ENCODE measurements around the gene ZNF787. TPM values are rescaled to one million over a fixed set of nuclear protein-coding genes. Genes with fewer than 3 reads are reported as not detected.

ZNF787 gene
- polyA plus RNA-seq, 1 of the 3 experiments (the other 2 are of a cell fraction) = 16.0 TPM

- no peak overlapping the region for H3K4me2 ChIP-seq
- H3F3A ChIP-seq (replicated peaks; ENCODE audit: insufficient read depth) = no peaks in the 10 kb centered on the region
- H4K20me1 ChIP-seq (ENCODE audit: insufficient read depth) = 0 out of 2 replicates have a peak, but pooled peaks cover 5% of the 10 kb centered on the region
- no peak overlapping the region for H2AFZ ChIP-seq (ENCODE audit: low read depth)
- H3K36me3 ChIP-seq (replicated peaks in 1 of 2; ENCODE audit: control insufficient read depth in 1 of 2, insufficient read depth in 2 of 2, low read length in 1 of 2) = peaks cover 3 to 23% of the 10 kb centered on the region in 2 experiments
- 89% methylated on average over 9 of the region's 10 CpGs for WGBS (ENCODE audit: low lambda C conversion rate)
- H3K27ac ChIP-seq (ENCODE audit: low read depth in 2 of 2, low read length in 1 of 2) = no peak overlapping the region
- H3K9me3 ChIP-seq = no peaks in the 10 kb centered on the region
- no peak overlapping the region for H3K9ac ChIP-seq
- CTCF ChIA-PET = interaction anchor here (0.7 to 1.9 kb wide), 5 partner anchors 9 to 108 kb away, joined by 3 to 8 read pairs (median 3); no protein-coding TSS in a partner anchor
- no peak overlapping the region for H3K4me3 ChIP-seq (ENCODE audit: low read depth in 2 of 2, low read length in 1 of 2)
- POLR2A ChIA-PET = interaction anchor here (0.6 kb wide), 1 partner anchor 107 kb away, joined by 4 read pairs; no protein-coding TSS in a partner anchor
- TF ChIP-seq, protein P1, sequence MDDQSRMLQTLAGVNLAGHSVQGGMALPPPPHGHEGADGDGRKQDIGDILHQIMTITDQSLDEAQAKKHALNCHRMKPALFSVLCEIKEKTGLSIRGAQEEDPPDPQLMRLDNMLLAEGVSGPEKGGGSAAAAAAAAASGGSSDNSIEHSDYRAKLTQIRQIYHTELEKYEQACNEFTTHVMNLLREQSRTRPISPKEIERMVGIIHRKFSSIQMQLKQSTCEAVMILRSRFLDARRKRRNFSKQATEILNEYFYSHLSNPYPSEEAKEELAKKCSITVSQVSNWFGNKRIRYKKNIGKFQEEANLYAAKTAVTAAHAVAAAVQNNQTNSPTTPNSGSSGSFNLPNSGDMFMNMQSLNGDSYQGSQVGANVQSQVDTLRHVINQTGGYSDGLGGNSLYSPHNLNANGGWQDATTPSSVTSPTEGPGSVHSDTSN (IDR thresholded peaks at IDR 0.05) = no peak
- TF ChIP-seq TCF12 (IDR thresholded peaks at IDR 0.05) (no peak), FOXJ3 (CRISPR knock-in tag; IDR thresholded peaks at IDR 0.05) (no peak), NRF1 (IDR thresholded peaks at IDR 0.05; ENCODE audit: low read depth, low read length) (no peak), GABPA (IDR thresholded peaks at IDR 0.05; ENCODE audit: low read depth) (no peak), RXRA (IDR thresholded peaks at IDR 0.05; ENCODE audit: borderline replicate concordance, low read depth) (no peak), RCOR1 (IDR thresholded peaks at IDR 0.05; ENCODE audit: low read length) (no peak), FOXM1 (IDR thresholded peaks at IDR 0.05; ENCODE audit: low read depth) (no peak), YY1 (IDR thresholded peaks at IDR 0.05; ENCODE audit: low read depth) (no peak), CHD2 (IDR thresholded peaks at IDR 0.05; ENCODE audit: low read length, partially characterized antibody) (no peak), SIN3A (IDR thresholded peaks at IDR 0.05; ENCODE audit: borderline replicate concordance, low read depth, low read length) (no peak), JUND (IDR thresholded peaks at IDR 0.05) (no peak), RAD21 (IDR thresholded peaks at IDR 0.05; ENCODE audit: low read length) (no peak), EP300 (IDR thresholded peaks at IDR 0.05; ENCODE audit: borderline replicate concordance in 1 of 2, low read depth in 1 of 2, low read length in 1 of 2) (no peak), EZH2phosphoT487 (IDR thresholded peaks at IDR 0.05; ENCODE audit: borderline replicate concordance, low read depth) (no peak)
- TF ChIP-seq, protein P2, sequence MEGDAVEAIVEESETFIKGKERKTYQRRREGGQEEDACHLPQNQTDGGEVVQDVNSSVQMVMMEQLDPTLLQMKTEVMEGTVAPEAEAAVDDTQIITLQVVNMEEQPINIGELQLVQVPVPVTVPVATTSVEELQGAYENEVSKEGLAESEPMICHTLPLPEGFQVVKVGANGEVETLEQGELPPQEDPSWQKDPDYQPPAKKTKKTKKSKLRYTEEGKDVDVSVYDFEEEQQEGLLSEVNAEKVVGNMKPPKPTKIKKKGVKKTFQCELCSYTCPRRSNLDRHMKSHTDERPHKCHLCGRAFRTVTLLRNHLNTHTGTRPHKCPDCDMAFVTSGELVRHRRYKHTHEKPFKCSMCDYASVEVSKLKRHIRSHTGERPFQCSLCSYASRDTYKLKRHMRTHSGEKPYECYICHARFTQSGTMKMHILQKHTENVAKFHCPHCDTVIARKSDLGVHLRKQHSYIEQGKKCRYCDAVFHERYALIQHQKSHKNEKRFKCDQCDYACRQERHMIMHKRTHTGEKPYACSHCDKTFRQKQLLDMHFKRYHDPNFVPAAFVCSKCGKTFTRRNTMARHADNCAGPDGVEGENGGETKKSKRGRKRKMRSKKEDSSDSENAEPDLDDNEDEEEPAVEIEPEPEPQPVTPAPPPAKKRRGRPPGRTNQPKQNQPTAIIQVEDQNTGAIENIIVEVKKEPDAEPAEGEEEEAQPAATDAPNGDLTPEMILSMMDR (IDR thresholded peaks at IDR 0.05) = no peak
- TF ChIP-seq, protein P3, sequence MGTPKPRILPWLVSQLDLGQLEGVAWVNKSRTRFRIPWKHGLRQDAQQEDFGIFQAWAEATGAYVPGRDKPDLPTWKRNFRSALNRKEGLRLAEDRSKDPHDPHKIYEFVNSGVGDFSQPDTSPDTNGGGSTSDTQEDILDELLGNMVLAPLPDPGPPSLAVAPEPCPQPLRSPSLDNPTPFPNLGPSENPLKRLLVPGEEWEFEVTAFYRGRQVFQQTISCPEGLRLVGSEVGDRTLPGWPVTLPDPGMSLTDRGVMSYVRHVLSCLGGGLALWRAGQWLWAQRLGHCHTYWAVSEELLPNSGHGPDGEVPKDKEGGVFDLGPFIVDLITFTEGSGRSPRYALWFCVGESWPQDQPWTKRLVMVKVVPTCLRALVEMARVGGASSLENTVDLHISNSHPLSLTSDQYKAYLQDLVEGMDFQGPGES (IDR thresholded peaks at IDR 0.05; ENCODE audit: low read depth, low read length) = no peak
- TF ChIP-seq, protein P4, sequence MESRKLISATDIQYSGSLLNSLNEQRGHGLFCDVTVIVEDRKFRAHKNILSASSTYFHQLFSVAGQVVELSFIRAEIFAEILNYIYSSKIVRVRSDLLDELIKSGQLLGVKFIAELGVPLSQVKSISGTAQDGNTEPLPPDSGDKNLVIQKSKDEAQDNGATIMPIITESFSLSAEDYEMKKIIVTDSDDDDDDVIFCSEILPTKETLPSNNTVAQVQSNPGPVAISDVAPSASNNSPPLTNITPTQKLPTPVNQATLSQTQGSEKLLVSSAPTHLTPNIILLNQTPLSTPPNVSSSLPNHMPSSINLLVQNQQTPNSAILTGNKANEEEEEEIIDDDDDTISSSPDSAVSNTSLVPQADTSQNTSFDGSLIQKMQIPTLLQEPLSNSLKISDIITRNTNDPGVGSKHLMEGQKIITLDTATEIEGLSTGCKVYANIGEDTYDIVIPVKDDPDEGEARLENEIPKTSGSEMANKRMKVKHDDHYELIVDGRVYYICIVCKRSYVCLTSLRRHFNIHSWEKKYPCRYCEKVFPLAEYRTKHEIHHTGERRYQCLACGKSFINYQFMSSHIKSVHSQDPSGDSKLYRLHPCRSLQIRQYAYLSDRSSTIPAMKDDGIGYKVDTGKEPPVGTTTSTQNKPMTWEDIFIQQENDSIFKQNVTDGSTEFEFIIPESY (IDR thresholded peaks at IDR 0.05; ENCODE audit: borderline replicate concordance, low read depth) = no peak
- TF ChIP-seq, protein P5, sequence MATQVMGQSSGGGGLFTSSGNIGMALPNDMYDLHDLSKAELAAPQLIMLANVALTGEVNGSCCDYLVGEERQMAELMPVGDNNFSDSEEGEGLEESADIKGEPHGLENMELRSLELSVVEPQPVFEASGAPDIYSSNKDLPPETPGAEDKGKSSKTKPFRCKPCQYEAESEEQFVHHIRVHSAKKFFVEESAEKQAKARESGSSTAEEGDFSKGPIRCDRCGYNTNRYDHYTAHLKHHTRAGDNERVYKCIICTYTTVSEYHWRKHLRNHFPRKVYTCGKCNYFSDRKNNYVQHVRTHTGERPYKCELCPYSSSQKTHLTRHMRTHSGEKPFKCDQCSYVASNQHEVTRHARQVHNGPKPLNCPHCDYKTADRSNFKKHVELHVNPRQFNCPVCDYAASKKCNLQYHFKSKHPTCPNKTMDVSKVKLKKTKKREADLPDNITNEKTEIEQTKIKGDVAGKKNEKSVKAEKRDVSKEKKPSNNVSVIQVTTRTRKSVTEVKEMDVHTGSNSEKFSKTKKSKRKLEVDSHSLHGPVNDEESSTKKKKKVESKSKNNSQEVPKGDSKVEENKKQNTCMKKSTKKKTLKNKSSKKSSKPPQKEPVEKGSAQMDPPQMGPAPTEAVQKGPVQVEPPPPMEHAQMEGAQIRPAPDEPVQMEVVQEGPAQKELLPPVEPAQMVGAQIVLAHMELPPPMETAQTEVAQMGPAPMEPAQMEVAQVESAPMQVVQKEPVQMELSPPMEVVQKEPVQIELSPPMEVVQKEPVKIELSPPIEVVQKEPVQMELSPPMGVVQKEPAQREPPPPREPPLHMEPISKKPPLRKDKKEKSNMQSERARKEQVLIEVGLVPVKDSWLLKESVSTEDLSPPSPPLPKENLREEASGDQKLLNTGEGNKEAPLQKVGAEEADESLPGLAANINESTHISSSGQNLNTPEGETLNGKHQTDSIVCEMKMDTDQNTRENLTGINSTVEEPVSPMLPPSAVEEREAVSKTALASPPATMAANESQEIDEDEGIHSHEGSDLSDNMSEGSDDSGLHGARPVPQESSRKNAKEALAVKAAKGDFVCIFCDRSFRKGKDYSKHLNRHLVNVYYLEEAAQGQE (IDR thresholded peaks at IDR 0.05; ENCODE audit: low read depth, low read length) = no peak
- H3K27me3 ChIP-seq (ENCODE audit: insufficient read depth) = no peaks in the 10 kb centered on the region
- peaks cover 0 to 14% of the 10 kb centered on the region in 2 experiments; a peak in 1 of 4 replicates for H3K4me1 ChIP-seq (ENCODE audit: control insufficient read depth in 1 of 2, insufficient read depth in 2 of 2, low read depth in 1 of 2, low read length in 1 of 2)
- DNase-seq = no peak
- peaks cover 45% of the 10 kb centered on the region for H3K79me2 ChIP-seq (ENCODE audit: insufficient read depth)
- no peaks in the 10 kb centered on the region for H3K9me2 ChIP-seq
Measured at GRCh38 chr19:56145698-56146097, 24.6 kb upstream of the ZNF787 start.

All from SK-N-SH (cell line).